HUES64 (cell line): ENCODE data around the gene TCERG1L.

ENCODE experiments used
- H3K27ac ChIP-seq: 2 replicates; pipeline ENCODE4 v1.7.0; 2013; ENCODE audit warnings: low read depth, low read length, inconsistent platforms
- H3K27me3 ChIP-seq: 2 replicates; pipeline ENCODE4 v1.6.1; 2013; ENCODE audit warnings: mild to moderate bottlenecking, low read length; ENCODE audit not compliant: insufficient read depth
- H3K36me3 ChIP-seq: 2 replicates; pipeline ENCODE4 v1.6.1; 2013; ENCODE audit warnings: mild to moderate bottlenecking, low read length; ENCODE audit not compliant: insufficient read depth
- H3K4me1 ChIP-seq: 2 replicates; pipeline ENCODE4 v1.6.1; 2013; ENCODE audit warnings: mild to moderate bottlenecking, low read length, moderate library complexity; ENCODE audit not compliant: insufficient read depth
- H3K4me3 ChIP-seq: 2 replicates; pipeline ENCODE4 v1.5.1; 2013; ENCODE audit warnings: mild to moderate bottlenecking, low read length, moderate library complexity
- H3K9ac ChIP-seq: 2 replicates; pipeline ENCODE4 v1.6.1; 2013; ENCODE audit warnings: mild to moderate bottlenecking, low read depth, low read length
- H3K9me3 ChIP-seq: 2 replicates; pipeline ENCODE4 v1.6.1; 2013; ENCODE audit warnings: low read depth, low read length; ENCODE audit not compliant: insufficient read depth
- WGBS: fragments of 150-250, 120-280 bp; methylation state at CpG from one replicate; pipeline ENCODE4 v1.1.7; 2013; ENCODE audit warnings: missing lambda C conversion rate; 5-methylcytosine and 5-hydroxymethylcytosine counted together

TCERG1L gene

GRCh38 chr10:131246775-131247174, 64.7 kb downstream of the TCERG1L start:
- Histone ChIP-seq H3K9me3 (no peaks in the 10 kb centered on the region), H3K4me1 (peaks cover 17% of the 10 kb centered on the region; the same call in 1 of the 2 replicates), H3K27me3 (no peaks in the 10 kb centered on the region), H3K27ac (no peak overlapping the region), H3K36me3 (no peaks in the 10 kb centered on the region), H3K9ac (no peak overlapping the region), H3K4me3 (no peak overlapping the region)
- WGBS, result 94% methylated on average over 17 of the region's 17 CpGs

- H3K9me3 ChIP-seq, result no peaks in the 10 kb centered on the region
- 93% methylated on average over 4 of the region's 4 CpGs for WGBS
- H3K4me3 ChIP-seq, result no peak overlapping the region
- H3K4me1 ChIP-seq, result peaks cover 10% of the 10 kb centered on the region; the same call in 1 of the 2 replicates
- no peaks in the 10 kb centered on the region for H3K36me3 ChIP-seq
- no peak overlapping the region for H3K27ac ChIP-seq
- H3K27me3 ChIP-seq, result no peaks in the 10 kb centered on the region
- H3K9ac ChIP-seq, result no peak overlapping the region
These were observed 65.4 kb downstream of the TCERG1L start for GRCh38 chr10:131246089-131246488.

- Histone ChIP-seq H3K27ac (no peak overlapping the region), H3K9me3 (no peaks in the 10 kb centered on the region), H3K36me3 (no peaks in the 10 kb centered on the region), H3K27me3 (no peaks in the 10 kb centered on the region), H3K9ac (no peak overlapping the region), H3K4me3 (no peak overlapping the region), H3K4me1 (peaks cover 10% of the 10 kb centered on the region; the same call in 1 of the 2 replicates)
- 93% methylated on average over 22 of the region's 22 CpGs for WGBS
These were observed 66.0 kb downstream of the TCERG1L start for GRCh38 chr10:131245475-131246059.

GRCh38 chr10:131244836-131245235, 66.7 kb downstream of the TCERG1L start:
- 94% methylated on average over 1 of the region's 1 CpG for WGBS
- H3K9ac ChIP-seq, result no peak overlapping the region
- no peaks in the 10 kb centered on the region for H3K36me3 ChIP-seq
- H3K9me3 ChIP-seq, result no peaks in the 10 kb centered on the region
- H3K27ac ChIP-seq, result no peak overlapping the region
- no peaks in the 10 kb centered on the region for H3K27me3 ChIP-seq
- H3K4me3 ChIP-seq, result no peak overlapping the region
- peaks cover 8% of the 10 kb centered on the region; the same call in 1 of the 2 replicates for H3K4me1 ChIP-seq

- H3K27ac ChIP-seq, result no peak overlapping the region
- WGBS, result 91% methylated on average over 12 of the region's 12 CpGs
These were observed 68.4 kb downstream of the TCERG1L start for GRCh38 chr10:131243076-131243475.

GRCh38 chr10:131242007-131242406, 69.5 kb downstream of the TCERG1L start:
- no peak overlapping the region for H3K9ac ChIP-seq
- H3K27ac ChIP-seq, result no peak overlapping the region
- H3K4me3 ChIP-seq, result no peak overlapping the region
- WGBS, result 38% methylated on average over 8 of the region's 8 CpGs
- H3K27me3 ChIP-seq, result no peaks in the 10 kb centered on the region
- no peaks in the 10 kb centered on the region for H3K4me1 ChIP-seq
- no peaks in the 10 kb centered on the region for H3K9me3 ChIP-seq
- H3K36me3 ChIP-seq, result no peaks in the 10 kb centered on the region

More at GRCh38 chr10:131243076-131243475, 68.4 kb downstream of the TCERG1L start:
- Histone ChIP-seq H3K9ac (no peak overlapping the region), H3K4me1 (no peaks in the 10 kb centered on the region), H3K36me3 (no peaks in the 10 kb centered on the region), H3K27me3 (no peaks in the 10 kb centered on the region), H3K9me3 (no peaks in the 10 kb centered on the region), H3K4me3 (no peak overlapping the region)

- Histone ChIP-seq H3K36me3 (no peaks in the 10 kb centered on the region), H3K4me3 (no peak overlapping the region), H3K9ac (no peak overlapping the region), H3K27ac (no peak overlapping the region), H3K9me3 (no peaks in the 10 kb centered on the region), H3K27me3 (no peaks in the 10 kb centered on the region), H3K4me1 (no peaks in the 10 kb centered on the region)
- WGBS, result 92% methylated on average over 16 of the region's 16 CpGs
These were observed 70.8 kb downstream of the TCERG1L start for GRCh38 chr10:131240691-131241090.

- Histone ChIP-seq H3K4me1 (no peaks in the 10 kb centered on the region), H3K9ac (no peak overlapping the region), H3K36me3 (no peaks in the 10 kb centered on the region), H3K4me3 (no peak overlapping the region), H3K27me3 (no peaks in the 10 kb centered on the region), H3K9me3 (no peaks in the 10 kb centered on the region), H3K27ac (no peak overlapping the region)
- 96% methylated on average over 7 of the region's 7 CpGs for WGBS
These were observed 71.6 kb downstream of the TCERG1L start for GRCh38 chr10:131239926-131240325.

GRCh38 chr10:131239450-131239849, 72.1 kb downstream of the TCERG1L start:
- no peaks in the 10 kb centered on the region for H3K36me3 ChIP-seq
- H3K27me3 ChIP-seq, result no peaks in the 10 kb centered on the region
- WGBS, result 94% methylated on average over 13 of the region's 13 CpGs
- H3K27ac ChIP-seq, result no peak overlapping the region
- H3K9me3 ChIP-seq, result no peaks in the 10 kb centered on the region
- H3K4me1 ChIP-seq, result no peaks in the 10 kb centered on the region
- no peak overlapping the region for H3K4me3 ChIP-seq
- H3K9ac ChIP-seq, result no peak overlapping the region

GRCh38 chr10:131238669-131239280, 72.7 kb downstream of the TCERG1L start:
- no peaks in the 10 kb centered on the region for H3K36me3 ChIP-seq
- no peaks in the 10 kb centered on the region for H3K27me3 ChIP-seq
- H3K27ac ChIP-seq, result no peak overlapping the region
- H3K9me3 ChIP-seq, result no peaks in the 10 kb centered on the region; the same call in 1 of the 2 replicates
- no peak overlapping the region for H3K9ac ChIP-seq
- no peaks in the 10 kb centered on the region for H3K4me1 ChIP-seq
- no peak overlapping the region for H3K4me3 ChIP-seq
- WGBS, result 93% methylated on average over 13 of the region's 13 CpGs

- WGBS, result 96% methylated on average over 20 of the region's 20 CpGs
- H3K27ac ChIP-seq, result no peak overlapping the region
- H3K27me3 ChIP-seq, result no peaks in the 10 kb centered on the region
- H3K9ac ChIP-seq, result no peak overlapping the region
- no peaks in the 10 kb centered on the region; the same call in 1 of the 2 replicates for H3K9me3 ChIP-seq
- H3K4me3 ChIP-seq, result no peak overlapping the region
- no peaks in the 10 kb centered on the region for H3K36me3 ChIP-seq
- H3K4me1 ChIP-seq, result no peaks in the 10 kb centered on the region
These were observed 73.4 kb downstream of the TCERG1L start for GRCh38 chr10:131237991-131238651.
